Adrenal gland (tissue), 5 donors: ENCODE results near the gene RCAN3.

Source experiments
- CTCF ChIP-seq, 6 experiments: fragments of 450-650 bp in 4 of 6; fragments of 200-600 bp in 2 of 6; sonication (generic) in 1 of 6; IDR thresholded peaks; 1 replicate in 5 of 6; 2 replicates in 1 of 6; pipeline versions ENCODE4 v1.5.1 to v1.8.0; 2016 to 2021; ENCODE audit warnings: antibody characterized with exemption in 6 of 6, mild to moderate bottlenecking in 2 of 6, moderate library complexity in 1 of 6
- POLR2A ChIP-seq, 2 donors: fragments of 450-650 bp; IDR thresholded peaks; one replicate each; pipeline ENCODE4 v1.6.1; 2017; ENCODE audit warnings: antibody characterized with exemption in 2 of 2, mild to moderate bottlenecking in 2 of 2, moderate library complexity in 1 of 2
- donor health status: DM: no; HTN: no; CAD: no.

GRCh38 chr1:24540906-24541710, 38.5 kb downstream of the RCAN3 start:
- no peak for TF ChIP-seq POLR2A (IDR thresholded peaks at IDR 0.05)
- TF ChIP-seq CTCF (IDR thresholded peaks at IDR 0.05) = no peak
